Heart left ventricle (tissue), 16 donors: Measurements from ENCODE around the gene RIPOR1. TPM values are rescaled to one million over a fixed set of nuclear protein-coding genes. Genes with fewer than 3 reads are reported as not detected.

Experiments
- ATAC-seq, 4 donors: fragments of 200-7000 bp; cut with Tn5 transposase; one replicate each; pipeline ENCODE4 v1.9.1; 2020 to 2022; ENCODE audit warnings: moderate library complexity in 4 of 4, mild to moderate bottlenecking in 3 of 4, moderate number of reproducible peaks in 1 of 4
- DNase-seq, 5 donors: peaks; one replicate each; pipeline ENCODE4 v3.0.0-alpha.2; 2020
- H3K27ac ChIP-seq, 12 donors: fragments of 200-600 bp; sonication (generic) in 4 of 12; one replicate each; pipeline versions ENCODE4 v1.5.0 to v1.8.0; 2016 to 2022; ENCODE audit warnings: mild to moderate bottlenecking in 2 of 12
- H3K27me3 ChIP-seq, 9 donors: fragments of 200-600 bp; sonication (generic) in 2 of 9; one replicate each; pipeline versions ENCODE4 v1.5.1 to v1.8.0; 2016 to 2022; ENCODE audit warnings: mild to moderate bottlenecking in 3 of 9
- H3K36me3 ChIP-seq, 9 donors: fragments of 200-600 bp; sonication (generic) in 2 of 9; one replicate each; pipeline versions ENCODE4 v1.5.0 to v1.8.0; 2018 to 2022; ENCODE audit warnings: mild to moderate bottlenecking in 2 of 9
- H3K4me1 ChIP-seq, 12 donors: fragments of 200-600 bp; sonication (generic) in 4 of 12; one replicate each; pipeline versions ENCODE4 v1.5.0 to v1.8.0; 2016 to 2022; ENCODE audit warnings: mild to moderate bottlenecking in 3 of 12
- H3K4me3 ChIP-seq, 12 donors: fragments of 200-600 bp; sonication (generic) in 4 of 12; one replicate each; pipeline versions ENCODE4 v1.5.0 to v1.8.0; 2017 to 2022; ENCODE audit warnings: mild to moderate bottlenecking in 9 of 12, moderate library complexity in 4 of 12
- H3K9me3 ChIP-seq, 12 donors: fragments of 200-600 bp; sonication (generic) in 4 of 12; one replicate each; pipeline versions ENCODE4 v1.5.0 to v1.8.0; 2016 to 2022; ENCODE audit warnings: mild to moderate bottlenecking in 1 of 12
- CTCF ChIP-seq, 12 donors: fragments of 200-600 bp; sonication (generic) in 4 of 12; IDR thresholded peaks; one replicate each; pipeline versions ENCODE4 v1.5.0 to v1.8.0; 2018 to 2022; ENCODE audit warnings: antibody characterized with exemption in 12 of 12, mild to moderate bottlenecking in 5 of 12
- POLR2A ChIP-seq, 2 donors: fragments of 450-650 bp; IDR thresholded peaks; one replicate each; pipeline ENCODE4 v1.6.1; 2017; ENCODE audit warnings: antibody characterized with exemption in 2 of 2, mild to moderate bottlenecking in 2 of 2, moderate library complexity in 2 of 2
- WGBS, 4 donors: extraction: QIAGEN DNeasy Blood & Tissue Kit in 2 of 4; methylation state at CpG; one replicate each; pipeline versions ENCODE4 v1.1.5 to v1.1.7; 2013 to 2018; 5-methylcytosine and 5-hydroxymethylcytosine counted together
- intact Hi-C, 10 donors: fragments of 100-400 bp; cut with DNase I; formaldehyde crosslinking; loops; one replicate each; pipeline versions ENCODE4 v1.11.1 to v1.14.2; 2022
- polyA plus RNA-seq, 2 donors: library from polyadenylated mRNA; stranded (reverse); fragments of 200-250 nt; gene quantifications; one replicate each; pipeline ENCODE4 v1.2.3, GENCODE V29; 2013
- total RNA-seq, 9 donors: library from RNA; depleted of rRNA in 2 of 9; stranded (reverse); fragments of >200 nt in 2 of 9; fragmentation: NEBNext Ultra II Directional in 3 of 9; extraction: Animal tissue kit (Norgen Biotek cat#: 25700) in 3 of 9; gene quantifications; one replicate each; pipeline versions ENCODE4 v1.1.0 to v1.2.4, GENCODE V29; 2016 to 2023
- donor health status: ischemic (EF 13 %, LVEDD 7.1; RV severe dilation, severe dysfunction).
- donor health status: healthy with polysubstance abuse.
- donor health status: DM: no; HTN: yes; CAD: no.
- donor health status: DM: no; HTN: no; CAD: no.
- donor health status: ischemic (EF 25% LVEDD 6.9; RV normal size, moderate dysfunction).
- donor health status: ischemic (EF 25% LVEDD 5.7; RV mildly dilated, moderate dysfunction).
- donor health status: healthy.
- donor health status: DM: yes; HTN: yes; CAD: no.
- donor health status: ischemic (EF 35%, LVEDD 5.7; RV mildly dilated, moderate dysfunction).
- donor health status: nonischemic (EF 11% LVEDD 7.7; RV severe dilation, severe dysfunction).
- donor health status: DM: yes; HTN: yes; CAD: no.
- donor health status: PGD.
- donor health status: ischemic (EF 29% LVEDD 5.4; RV normal size, mild dysfunction).
- donor health status: nonischemic (EF 23%, LVEDD 6.1; RV moderate dilation, normal function).

Gene RIPOR1
- total and polyA plus RNA-seq, 11 donors = 40.7 to 156 (median 65.2) TPM

GRCh38 chr16:67519242-67519641 lies 9.4 kb upstream of the RIPOR1 start:
- H3K27me3 ChIP-seq = no peaks in the 10 kb centered on the region
- ATAC-seq (no peak), DNase-seq (no peak)
- WGBS, 4 donors = 68 to 73% (median 71%) methylated on average over 4 of the region's 4 CpGs
- intact Hi-C loops = loop anchor here in 4 of 10 donors (2.0 to 10.0 kb wide), 4 partner anchors 37 to 296 kb away; partner anchors contain the start of genes AGRP (in 3 of the 4) and ATP6V0D1 (in 3 of the 4)
- no peak overlapping the region for H3K4me3 ChIP-seq
- TF ChIP-seq CTCF (IDR thresholded peaks at IDR 0.05) (no peak), POLR2A (IDR thresholded peaks at IDR 0.05) (no peak)
- H3K36me3 ChIP-seq = no peaks in the 10 kb centered on the region
- peaks cover 0 to 36% (median 7%) of the 10 kb centered on the region in 12 donors for H3K4me1 ChIP-seq
- no peaks in the 10 kb centered on the region for H3K9me3 ChIP-seq
- H3K27ac ChIP-seq = no peak overlapping the region

- ATAC-seq = peak; percentile 88 to 95 (median 93)
- H3K9me3 ChIP-seq = no peaks in the 10 kb centered on the region
- intact Hi-C loops = loop anchor here (1.0 to 10.0 kb wide), 17 partner anchors 16 to 544 kb away; partner anchors contain the start of genes CTCF (in 5 of the 10), C16orf86 (in 4 of the 10), ENKD1 (in 4 of the 10) and CARMIL2 (in 2 of the 10)
- peaks cover 0 to 25% (median 7%) of the 10 kb centered on the region in 12 donors for H3K4me1 ChIP-seq
- DNase-seq = peak; percentile 94 to 97 (median 95)
- H3K27me3 ChIP-seq = no peaks in the 10 kb centered on the region
- H3K27ac ChIP-seq = peak overlapping the region; percentile 51 to 93 (median 88)
- H3K36me3 ChIP-seq = no peaks in the 10 kb centered on the region
- 0 to 1% (median 0%) methylated on average over 16 to 25 of the region's 25 CpGs for WGBS, 4 donors
- TF ChIP-seq CTCF (IDR thresholded peaks at IDR 0.05) = peak; percentile 67 to 89 (median 76)
- peak in 1 of 2 donors; percentile 35 for TF ChIP-seq POLR2A (IDR thresholded peaks at IDR 0.05)
- H3K4me3 ChIP-seq = peak overlapping the region in 10 of 12 donors; percentile 23 to 57 (median 46)
These were observed 7.4 kb upstream of the RIPOR1 start for GRCh38 chr16:67521095-67521804.

GRCh38 chr16:67525176-67525860 lies 3.3 kb upstream of the RIPOR1 start:
- no peak overlapping the region for H3K4me3 ChIP-seq
- H3K27ac ChIP-seq = no peak overlapping the region
- no peak for TF ChIP-seq CTCF (IDR thresholded peaks at IDR 0.05)
- TF ChIP-seq POLR2A (IDR thresholded peaks at IDR 0.05) = no peak
- intact Hi-C loops = loop anchor here in 7 of 10 donors (5.0 to 10.0 kb wide), 6 partner anchors 37 to 539 kb away; partner anchors contain the start of genes CTRL (in 2 of the 7), PSMB10 (in 2 of the 7), CTCF (in 1 of the 7) and RANBP10 (in 1 of the 7)
- ATAC-seq = no peak
- 59 to 67% (median 62%) methylated on average over 9 to 11 of the region's 11 CpGs for WGBS, 4 donors
- peaks cover 0 to 34% (median 18%) of the 10 kb centered on the region in 12 donors for H3K4me1 ChIP-seq
- DNase-seq = no peak
- no peaks in the 10 kb centered on the region for H3K9me3 ChIP-seq
- H3K36me3 ChIP-seq = no peaks in the 10 kb centered on the region
- no peaks in the 10 kb centered on the region for H3K27me3 ChIP-seq
